ENCODE data around the gene ABCB9. TPM values are rescaled to one million over a fixed set of nuclear protein-coding genes. Genes with fewer than 3 reads are reported as not detected.

The ABCB9 gene
- total and polyA plus RNA-seq, 2 experiments from 2014 or later = 1.2 to 7.0 TPM

DNA sequence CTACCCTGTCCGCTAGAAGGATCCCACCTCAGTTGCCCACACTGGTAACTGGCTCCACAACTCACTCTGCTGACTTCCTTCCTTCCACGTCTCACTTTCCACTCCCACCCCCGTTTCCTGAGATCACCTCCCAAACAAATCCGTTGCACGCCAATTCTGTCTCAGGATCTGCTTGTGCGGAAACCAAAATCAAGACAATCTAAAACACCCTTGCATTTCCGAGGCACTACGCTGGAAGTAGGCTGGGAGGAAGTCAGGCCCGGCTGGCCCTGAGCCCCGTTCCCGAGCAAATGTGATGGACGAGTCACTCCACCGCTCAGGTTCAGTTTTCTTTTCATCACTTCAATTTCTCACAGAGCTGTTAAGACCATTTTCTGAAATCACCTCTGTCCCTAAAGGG lies 23.1 kb downstream of the ABCB9 start:
- H3F3A ChIP-seq (replicated peaks; ENCODE audit: low read depth) = no peaks in the 10 kb centered on the region
- H3K4me3 ChIP-seq = no peak overlapping the region
- Mint-ChIP-seq H3K4me3 (no peak overlapping the region), H3K27me3 (ENCODE audit: insufficient read depth, low read depth, poor library complexity) (peaks cover 14% of the 10 kb centered on the region), H3K4me1 (no peaks in the 10 kb centered on the region), H3K36me3 (ENCODE audit: low read depth) (no peaks in the 10 kb centered on the region; the same call in 2 of the 3 replicates), H3K9me3 (no peaks in the 10 kb centered on the region), H3K27ac (no peak overlapping the region)
- H3K27me3 ChIP-seq (ENCODE audit: insufficient read depth) = no peaks in the 10 kb centered on the region
- no peak overlapping the region for H3K27ac ChIP-seq (ENCODE audit: low read depth)
- peaks cover 3% of the 10 kb centered on the region; the same call in 1 of the 2 replicates for H4K20me1 ChIP-seq (replicated peaks; ENCODE audit: insufficient read depth)
- no peak for ATAC-seq
- no peaks in the 10 kb centered on the region for H3K79me2 ChIP-seq (replicated peaks; ENCODE audit: insufficient read depth)
- no peak for DNase-seq (ENCODE audit: low spot score)
- no peaks in the 10 kb centered on the region for H3K4me1 ChIP-seq (ENCODE audit: insufficient read depth)
- H2AFZ ChIP-seq = no peak overlapping the region
- no peak overlapping the region for H3K4me2 ChIP-seq
- no peak for TF ChIP-seq ZNF114 (CRISPR knock-in tag; IDR thresholded peaks at IDR 0.05)
- no peaks in the 10 kb centered on the region for H3K36me3 ChIP-seq (ENCODE audit: insufficient read depth)
- no peaks in the 10 kb centered on the region for H3K9me2 ChIP-seq (ENCODE audit: insufficient read depth)

DNA sequence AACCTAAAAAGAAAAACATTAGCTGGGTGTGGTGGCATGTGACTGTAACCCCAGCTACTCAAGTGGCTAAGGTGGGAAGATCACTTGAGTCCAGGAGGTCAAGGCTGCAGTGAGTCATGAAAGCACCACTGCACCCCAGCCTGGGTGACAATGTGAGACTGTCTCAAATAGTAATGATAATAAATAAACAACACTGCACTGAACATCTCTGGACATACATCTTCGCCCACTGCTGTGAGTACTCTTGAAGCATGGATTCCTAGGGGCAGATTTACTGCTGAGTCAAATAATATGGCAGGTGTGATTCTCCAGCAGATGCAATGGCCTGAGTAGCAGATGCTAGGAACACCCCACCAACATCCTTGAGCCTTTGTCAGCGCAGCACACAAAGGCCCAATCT lies 23.6 kb downstream of the ABCB9 start:
- Mint-ChIP-seq H3K9me3 (no peaks in the 10 kb centered on the region), H3K4me1 (no peaks in the 10 kb centered on the region), H3K27me3 (ENCODE audit: insufficient read depth, low read depth, poor library complexity) (peaks cover 14% of the 10 kb centered on the region), H3K4me3 (no peak overlapping the region), H3K36me3 (ENCODE audit: low read depth) (no peaks in the 10 kb centered on the region), H3K27ac (no peak overlapping the region)
- Histone ChIP-seq H3K4me3 (no peak overlapping the region), H3K4me1 (ENCODE audit: insufficient read depth) (no peaks in the 10 kb centered on the region), H3K79me2 (replicated peaks; ENCODE audit: insufficient read depth) (no peaks in the 10 kb centered on the region), H4K20me1 (replicated peaks; ENCODE audit: insufficient read depth) (peaks cover 3% of the 10 kb centered on the region; the same call in 1 of the 2 replicates), H3K9me2 (ENCODE audit: insufficient read depth) (no peaks in the 10 kb centered on the region), H3F3A (replicated peaks; ENCODE audit: low read depth) (no peaks in the 10 kb centered on the region), H2AFZ (no peak overlapping the region), H3K36me3 (ENCODE audit: insufficient read depth) (no peaks in the 10 kb centered on the region), H3K4me2 (no peak overlapping the region), H3K27me3 (ENCODE audit: insufficient read depth) (no peaks in the 10 kb centered on the region), H3K27ac (ENCODE audit: low read depth) (no peak overlapping the region)
- DNase-seq (ENCODE audit: low spot score) (no peak), ATAC-seq (no peak)
- TF ChIP-seq JUNB (IDR thresholded peaks at IDR 0.05; ENCODE audit: unreplicated experiment) (no peak), EZH2phosphoT487 (IDR thresholded peaks at IDR 0.05; ENCODE audit: unreplicated experiment) (no peak), ETS1 (IDR thresholded peaks at IDR 0.05) (no peak), CREB1 (CRISPR knock-in tag; IDR thresholded peaks at IDR 0.05; ENCODE audit: low read depth) (no peak), STAT1 (IDR thresholded peaks at IDR 0.05; ENCODE audit: unreplicated experiment) (no peak), NANOG (IDR thresholded peaks at IDR 0.05; ENCODE audit: borderline replicate concordance) (no peak), CTCF (conservative IDR thresholded peaks at IDR 0.05; ENCODE audit: low read depth in 2 of 2) (no peak), EZH2 (IDR thresholded peaks at IDR 0.05; ENCODE audit: low read depth, unreplicated experiment) (no peak), ZNF331 (CRISPR knock-in tag; IDR thresholded peaks at IDR 0.05; ENCODE audit: low read depth) (no peak)
- TF ChIP-seq, protein P1, sequence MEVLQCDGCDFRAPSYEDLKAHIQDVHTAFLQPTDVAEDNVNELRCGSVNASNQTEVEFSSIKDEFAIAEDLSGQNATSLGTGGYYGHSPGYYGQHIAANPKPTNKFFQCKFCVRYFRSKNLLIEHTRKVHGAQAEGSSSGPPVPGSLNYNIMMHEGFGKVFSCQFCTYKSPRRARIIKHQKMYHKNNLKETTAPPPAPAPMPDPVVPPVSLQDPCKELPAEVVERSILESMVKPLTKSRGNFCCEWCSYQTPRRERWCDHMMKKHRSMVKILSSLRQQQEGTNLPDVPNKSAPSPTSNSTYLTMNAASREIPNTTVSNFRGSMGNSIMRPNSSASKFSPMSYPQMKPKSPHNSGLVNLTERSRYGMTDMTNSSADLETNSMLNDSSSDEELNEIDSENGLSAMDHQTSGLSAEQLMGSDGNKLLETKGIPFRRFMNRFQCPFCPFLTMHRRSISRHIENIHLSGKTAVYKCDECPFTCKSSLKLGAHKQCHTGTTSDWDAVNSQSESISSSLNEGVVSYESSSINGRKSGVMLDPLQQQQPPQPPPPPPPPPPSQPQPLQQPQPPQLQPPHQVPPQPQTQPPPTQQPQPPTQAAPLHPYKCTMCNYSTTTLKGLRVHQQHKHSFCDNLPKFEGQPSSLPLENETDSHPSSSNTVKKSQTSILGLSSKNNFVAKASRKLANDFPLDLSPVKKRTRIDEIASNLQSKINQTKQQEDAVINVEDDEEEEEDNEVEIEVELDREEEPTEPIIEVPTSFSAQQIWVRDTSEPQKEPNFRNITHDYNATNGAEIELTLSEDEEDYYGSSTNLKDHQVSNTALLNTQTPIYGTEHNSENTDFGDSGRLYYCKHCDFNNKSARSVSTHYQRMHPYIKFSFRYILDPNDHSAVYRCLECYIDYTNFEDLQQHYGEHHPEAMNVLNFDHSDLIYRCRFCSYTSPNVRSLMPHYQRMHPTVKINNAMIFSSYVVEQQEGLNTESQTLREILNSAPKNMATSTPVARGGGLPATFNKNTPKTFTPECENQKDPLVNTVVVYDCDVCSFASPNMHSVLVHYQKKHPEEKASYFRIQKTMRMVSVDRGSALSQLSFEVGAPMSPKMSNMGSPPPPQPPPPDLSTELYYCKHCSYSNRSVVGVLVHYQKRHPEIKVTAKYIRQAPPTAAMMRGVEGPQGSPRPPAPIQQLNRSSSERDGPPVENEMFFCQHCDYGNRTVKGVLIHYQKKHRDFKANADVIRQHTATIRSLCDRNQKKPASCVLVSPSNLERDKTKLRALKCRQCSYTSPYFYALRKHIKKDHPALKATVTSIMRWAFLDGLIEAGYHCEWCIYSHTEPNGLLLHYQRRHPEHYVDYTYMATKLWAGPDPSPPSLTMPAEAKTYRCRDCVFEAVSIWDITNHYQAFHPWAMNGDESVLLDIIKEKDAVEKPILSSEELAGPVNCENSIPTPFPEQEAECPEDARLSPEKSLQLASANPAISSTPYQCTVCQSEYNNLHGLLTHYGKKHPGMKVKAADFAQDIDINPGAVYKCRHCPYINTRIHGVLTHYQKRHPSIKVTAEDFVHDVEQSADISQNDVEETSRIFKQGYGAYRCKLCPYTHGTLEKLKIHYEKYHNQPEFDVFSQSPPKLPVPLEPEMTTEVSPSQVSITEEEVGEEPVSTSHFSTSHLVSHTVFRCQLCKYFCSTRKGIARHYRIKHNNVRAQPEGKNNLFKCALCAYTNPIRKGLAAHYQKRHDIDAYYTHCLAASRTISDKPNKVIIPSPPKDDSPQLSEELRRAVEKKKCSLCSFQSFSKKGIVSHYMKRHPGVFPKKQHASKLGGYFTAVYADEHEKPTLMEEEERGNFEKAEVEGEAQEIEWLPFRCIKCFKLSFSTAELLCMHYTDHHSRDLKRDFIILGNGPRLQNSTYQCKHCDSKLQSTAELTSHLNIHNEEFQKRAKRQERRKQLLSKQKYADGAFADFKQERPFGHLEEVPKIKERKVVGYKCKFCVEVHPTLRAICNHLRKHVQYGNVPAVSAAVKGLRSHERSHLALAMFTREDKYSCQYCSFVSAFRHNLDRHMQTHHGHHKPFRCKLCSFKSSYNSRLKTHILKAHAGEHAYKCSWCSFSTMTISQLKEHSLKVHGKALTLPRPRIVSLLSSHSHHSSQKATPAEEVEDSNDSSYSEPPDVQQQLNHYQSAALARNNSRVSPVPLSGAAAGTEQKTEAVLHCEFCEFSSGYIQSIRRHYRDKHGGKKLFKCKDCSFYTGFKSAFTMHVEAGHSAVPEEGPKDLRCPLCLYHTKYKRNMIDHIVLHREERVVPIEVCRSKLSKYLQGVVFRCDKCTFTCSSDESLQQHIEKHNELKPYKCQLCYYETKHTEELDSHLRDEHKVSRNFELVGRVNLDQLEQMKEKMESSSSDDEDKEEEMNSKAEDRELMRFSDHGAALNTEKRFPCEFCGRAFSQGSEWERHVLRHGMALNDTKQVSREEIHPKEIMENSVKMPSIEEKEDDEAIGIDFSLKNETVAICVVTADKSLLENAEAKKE (CRISPR knock-in tag; IDR thresholded peaks at IDR 0.05) = no peak
